GM21423 (cell line): Measurements from ENCODE around the gene C22orf31.
"Not testable (repeated sequence)": the region's sequence is repeated elsewhere in the genome, so short reads cannot be mapped to it uniquely, and the experiment has no call there.

Experiments used
- ATAC-seq: cut with Tn5 transposase; IDR thresholded peaks from one replicate; pipeline ENCODE4 v1.9.1; 2021; ENCODE audit warnings: mild to moderate bottlenecking, moderate library complexity; ENCODE audit not compliant: unreplicated experiment

Gene C22orf31

DNA sequence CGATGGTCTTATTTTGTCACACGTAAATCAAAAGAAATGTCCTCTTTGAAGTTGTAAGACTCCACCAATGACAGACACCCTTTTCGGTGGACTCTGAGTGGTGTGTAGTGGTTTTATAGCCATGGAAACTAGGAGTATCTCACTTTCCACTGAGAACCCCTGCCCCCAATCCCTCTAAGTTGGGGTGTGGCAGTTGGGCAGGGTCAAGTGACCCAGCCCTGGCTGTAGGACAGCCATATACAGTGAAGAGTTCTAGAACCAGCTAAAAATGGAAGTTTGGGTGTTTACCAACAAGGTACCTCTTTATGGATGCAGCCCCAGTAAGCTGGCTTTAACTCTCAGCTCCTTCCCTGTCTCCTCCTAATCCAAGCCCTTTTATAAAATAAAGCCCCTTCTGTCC lies 5.2 kb downstream of the C22orf31 start:
- no peak for ATAC-seq

- ATAC-seq = no peak
These were observed 6.3 kb downstream of the C22orf31 start for GRCh38 chr22:29055192-29055830.

- ATAC-seq = no peak
These were observed 7.3 kb downstream of the C22orf31 start for GRCh38 chr22:29054251-29054767.

GRCh38 chr22:29053048-29053702 lies 8.5 kb downstream of the C22orf31 start:
- ATAC-seq = no peak

DNA sequence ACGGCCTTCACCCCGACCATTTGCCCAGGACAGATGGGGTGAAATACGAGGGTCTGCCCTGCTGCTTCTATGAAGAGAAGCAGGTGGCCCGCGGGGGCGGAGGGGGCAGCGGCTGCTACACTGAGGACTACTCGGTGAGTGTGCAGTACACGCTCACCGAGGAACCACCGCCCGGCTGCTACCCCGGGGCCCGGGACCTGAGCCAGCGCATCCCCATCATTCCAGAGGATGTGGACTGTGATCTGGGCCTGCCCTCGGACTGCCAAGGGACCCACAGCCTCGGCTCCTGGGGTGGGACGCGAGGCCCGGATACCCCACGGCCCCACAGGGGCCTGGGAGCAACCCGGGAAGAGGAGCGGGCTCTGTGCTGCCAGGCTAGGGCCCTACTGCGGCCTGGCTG lies 11.2 kb downstream of the C22orf31 start:
- no peak for ATAC-seq

DNA sequence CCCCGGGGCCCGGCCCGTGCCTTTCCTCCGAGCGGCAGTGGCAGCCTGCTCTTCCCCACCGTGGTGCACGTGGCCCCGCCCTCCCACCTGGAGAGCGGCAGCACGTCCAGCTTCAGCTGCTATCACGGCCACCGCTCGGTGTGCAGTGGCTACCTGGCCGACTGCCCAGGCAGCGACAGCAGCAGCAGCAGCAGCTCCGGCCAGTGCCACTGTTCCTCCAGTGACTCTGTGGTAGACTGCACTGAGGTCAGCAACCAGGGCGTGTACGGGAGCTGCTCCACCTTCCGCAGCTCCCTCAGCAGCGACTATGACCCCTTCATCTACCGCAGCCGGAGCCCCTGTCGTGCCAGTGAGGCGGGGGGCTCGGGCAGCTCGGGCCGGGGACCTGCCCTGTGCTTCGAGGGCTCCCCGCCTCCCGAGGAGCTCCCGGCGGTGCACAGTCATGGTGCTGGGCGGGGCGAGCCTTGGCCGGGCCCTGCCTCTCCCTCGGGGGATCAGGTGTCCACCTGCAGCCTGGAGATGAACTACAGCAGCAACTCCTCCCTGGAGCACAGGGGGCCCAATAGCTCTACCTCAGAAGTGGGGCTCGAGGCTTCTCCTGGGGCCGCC lies 11.9 kb downstream of the C22orf31 start:
- ATAC-seq = no peak

GRCh38 chr22:29048822-29049654 lies 12.6 kb downstream of the C22orf31 start:
- no peak for ATAC-seq

- no peak for ATAC-seq
These were observed 16.9 kb downstream of the C22orf31 start for GRCh38 chr22:29044657-29045176.

DNA sequence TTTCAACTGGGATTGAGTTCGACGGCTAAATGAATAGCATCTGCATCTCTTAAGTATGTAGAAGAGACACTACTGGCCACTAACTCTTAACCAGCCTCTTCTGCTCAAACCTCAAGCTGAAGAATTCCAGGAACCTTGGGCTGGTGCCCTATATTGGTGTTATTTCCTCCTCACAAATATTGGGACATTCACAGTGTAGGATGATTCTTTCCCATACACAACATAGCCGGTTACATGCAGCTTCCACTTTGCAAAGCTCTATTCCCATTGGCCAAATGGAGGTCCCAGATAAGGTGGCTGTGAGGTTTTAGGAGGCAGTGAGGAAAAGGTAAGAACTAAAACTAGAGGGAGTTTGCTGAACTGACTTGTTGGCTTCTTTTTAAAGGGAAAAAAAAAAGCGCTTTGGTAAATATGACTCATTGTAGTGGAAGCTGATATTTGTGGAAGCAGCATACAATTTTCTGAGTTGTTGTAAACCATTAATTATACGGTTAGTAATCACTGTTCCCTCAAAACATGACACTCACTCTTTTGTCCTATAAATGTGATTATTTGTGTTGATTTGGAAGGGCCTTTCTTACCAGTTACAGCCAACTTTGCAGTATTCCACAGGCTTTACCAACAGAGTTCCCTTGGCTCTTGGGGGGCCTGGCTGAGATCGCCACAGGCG lies 17.6 kb downstream of the C22orf31 start:
- no peak for ATAC-seq

DNA sequence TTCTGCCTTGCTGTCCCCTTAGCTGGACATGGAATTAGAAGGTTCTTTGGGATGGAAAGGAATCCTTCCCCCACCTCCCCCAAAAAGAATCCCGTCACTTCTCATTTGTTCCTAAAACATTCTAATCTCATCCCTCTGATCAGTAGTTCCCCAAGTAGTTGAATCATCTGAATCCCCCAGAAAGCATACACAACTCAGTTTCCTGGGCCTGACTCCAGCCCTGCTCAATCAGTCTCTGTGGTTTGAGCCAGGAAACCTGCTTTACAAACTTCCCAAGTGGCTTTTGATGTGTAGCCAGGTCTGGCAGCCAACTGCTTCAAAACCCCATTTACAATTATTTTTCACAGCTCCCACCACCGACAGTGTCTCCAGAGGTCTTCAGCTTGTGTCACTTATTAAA lies 20.2 kb downstream of the C22orf31 start:
- ATAC-seq = no peak

- ATAC-seq = no peak
These were observed 21.0 kb downstream of the C22orf31 start for GRCh38 chr22:29040385-29041275.

GRCh38 chr22:29039684-29040083 lies 21.9 kb downstream of the C22orf31 start:
- ATAC-seq = not testable (repeated sequence)

DNA sequence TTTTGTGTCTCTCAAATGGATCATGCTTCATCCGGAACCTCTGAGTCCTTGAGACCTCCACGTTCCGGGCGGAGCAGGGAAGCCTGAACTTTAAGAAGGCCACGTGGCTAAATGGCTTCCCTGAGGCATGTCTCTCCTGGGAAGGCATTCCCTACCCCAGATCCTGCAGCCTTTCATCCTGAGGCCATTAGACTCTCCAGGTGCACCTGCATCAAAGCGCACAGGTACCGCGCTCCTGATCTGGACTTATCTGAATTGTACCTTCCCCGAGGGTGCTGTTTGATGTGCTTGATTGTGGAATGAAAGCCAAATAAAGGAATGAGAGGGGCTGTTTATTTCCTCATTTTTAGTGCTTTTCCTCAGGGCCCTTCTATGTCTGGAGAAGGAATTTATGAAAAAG lies 22.5 kb downstream of the C22orf31 start:
- ATAC-seq = no peak

GRCh38 chr22:29037340-29037932 lies 24.2 kb downstream of the C22orf31 start:
- no peak for ATAC-seq

DNA sequence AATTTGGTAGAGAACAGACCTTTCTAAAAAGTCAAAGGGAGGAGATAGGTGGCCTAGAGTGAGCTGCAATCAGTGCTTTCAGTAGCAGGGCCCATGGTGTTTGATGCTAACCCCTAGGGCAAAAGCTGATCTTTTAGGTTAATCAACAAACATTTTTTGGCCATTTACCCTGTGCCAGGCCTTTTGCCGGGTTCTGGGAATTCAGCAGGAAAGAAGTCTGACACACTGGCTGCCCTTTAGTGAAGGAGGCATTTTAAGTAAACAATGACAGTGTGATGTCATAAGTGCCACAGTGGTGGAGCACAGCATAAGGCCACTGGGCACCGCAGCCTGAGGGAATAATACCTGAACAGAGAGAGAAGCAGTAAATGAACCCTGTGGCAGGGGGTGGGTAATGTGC lies 29.0 kb downstream of the C22orf31 start:
- ATAC-seq = no peak

- no peak for ATAC-seq
These were observed 29.6 kb downstream of the C22orf31 start for GRCh38 chr22:29032014-29032475.

DNA sequence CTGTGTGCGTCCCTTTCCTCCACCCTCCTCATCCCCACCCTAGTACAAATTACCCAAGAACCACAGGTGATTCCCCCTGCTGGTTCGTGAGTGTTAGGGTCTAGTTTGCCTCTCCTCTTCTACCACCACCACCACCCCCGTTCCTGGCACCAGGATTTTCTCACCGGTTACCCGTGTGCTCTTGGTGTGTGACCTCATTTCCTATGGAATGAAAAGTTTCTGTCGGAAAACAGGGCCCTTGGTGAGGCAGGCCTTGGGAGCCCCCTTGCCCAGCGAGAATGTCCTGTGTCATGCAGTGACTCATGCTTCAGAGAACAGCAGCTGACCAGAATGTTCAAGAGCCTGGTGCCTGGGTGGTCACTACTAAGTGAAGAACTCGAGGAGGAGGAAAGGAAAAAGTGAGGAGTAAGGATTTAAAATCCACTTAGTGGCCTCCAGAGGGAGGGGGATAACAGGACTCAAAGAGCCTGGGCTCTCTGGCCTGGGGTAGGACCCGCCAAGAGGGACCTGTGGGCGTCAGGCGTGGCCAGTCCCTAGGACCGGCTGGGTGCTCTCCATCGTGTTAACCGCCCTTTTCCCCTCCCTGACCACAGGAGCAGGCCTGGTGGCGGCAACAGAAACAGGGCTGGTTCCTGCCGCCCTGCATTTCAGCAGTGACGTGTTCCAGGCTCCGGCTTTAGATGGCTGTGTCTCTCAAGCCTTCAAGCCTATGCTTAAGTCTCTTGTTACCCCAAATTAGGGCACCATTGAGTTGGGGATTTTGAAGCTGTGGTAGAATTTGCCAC lies 30.2 kb downstream of the C22orf31 start:
- no peak for ATAC-seq

DNA sequence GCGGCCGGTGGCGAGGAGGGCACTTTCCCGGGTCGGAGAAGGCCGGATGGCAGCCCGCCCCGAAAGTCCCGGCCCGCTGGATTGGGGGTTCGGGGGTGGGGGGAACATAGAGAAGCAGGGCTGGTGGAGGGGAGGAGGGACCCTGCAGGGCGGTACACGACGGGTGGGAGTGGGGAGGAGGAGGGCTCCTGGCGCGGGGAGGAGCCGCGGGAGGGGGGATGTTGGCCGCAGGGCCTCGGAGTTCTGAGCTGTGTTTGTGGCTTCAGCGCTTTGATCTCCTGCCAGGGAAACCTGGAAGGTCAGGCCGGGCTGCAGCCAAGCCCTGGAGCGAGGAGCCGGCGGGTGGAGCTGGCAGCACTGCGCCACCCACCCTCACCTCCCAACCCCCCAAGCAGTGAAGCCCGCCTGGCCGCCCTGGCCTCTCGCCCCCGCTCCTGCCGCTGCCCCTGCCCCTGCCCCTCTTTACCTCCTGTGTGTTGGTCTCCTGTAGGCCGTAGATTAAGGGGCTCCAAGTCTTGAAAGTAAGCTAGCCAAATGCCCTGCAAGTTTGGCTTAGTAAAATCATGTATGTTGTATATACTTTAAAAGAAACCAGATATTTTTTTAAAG lies 30.9 kb downstream of the C22orf31 start:
- no peak for ATAC-seq
